GM12891 (cell line): ENCODE measurements around the gene AFG3L2.

ENCODE experiments used
- PAX5 ChIP-seq: IDR thresholded peaks from 2 replicates; pipeline ENCODE4 v1.6.1; 2011; ENCODE audit warnings: low read length, moderate library complexity, mild to moderate bottlenecking; ENCODE audit not compliant: insufficient read depth, severe bottlenecking
- POLR2A ChIP-seq: IDR thresholded peaks from 2 replicates; pipeline ENCODE4 v1.6.1; 2011; ENCODE audit warnings: low read depth, low read length, control low read depth
- POLR2AphosphoS5 ChIP-seq: IDR thresholded peaks from 2 replicates; pipeline ENCODE4 v1.6.1; 2011; ENCODE audit warnings: low read depth, low read length, control low read depth
- SPI1 ChIP-seq: IDR thresholded peaks from 2 replicates; pipeline ENCODE4 v1.6.1; 2011; ENCODE audit warnings: low read depth, low read length, control low read depth
- TAF1 ChIP-seq: IDR thresholded peaks from 2 replicates; pipeline ENCODE4 v1.6.1; 2011; ENCODE audit warnings: low read depth, low read length, control low read depth

GRCh38 chr18:12309683-12310198, 67.3 kb downstream of the AFG3L2 start:
- TF ChIP-seq POLR2A = no peak
- TF ChIP-seq TAF1 = no peak
- no peak for TF ChIP-seq POLR2AphosphoS5
- no peak for TF ChIP-seq SPI1
- TF ChIP-seq PAX5 = no peak
